Activated B cell treated with CpG ODN at 0.5 μM for 24 hours (primary cell): ENCODE measurements around the gene MICAL3. TPM values are rescaled to one million over a fixed set of nuclear protein-coding genes. Genes with fewer than 3 reads are reported as not detected.

Experiments used
- ATAC-seq: fragments of 200-7000 bp; cut with Tn5 transposase; one replicate; pipeline ENCODE4 v1.10.0; 2021; ENCODE audit warnings: low read depth, mild to moderate bottlenecking, moderate library complexity
- CTCF ChIA-PET: fragments of 350-600 bp; sonication (Branson Sonifier 250); formaldehyde crosslinking; loops from one replicate; lab custom pipeline; 2021; ENCODE audit warnings: antibody characterized with exemption; lab: Charles Lee
- POLR2A ChIA-PET: fragments of 350-600 bp; sonication (Branson Sonifier 250); formaldehyde crosslinking; loops from one replicate; lab custom pipeline; 2021; ENCODE audit warnings: antibody characterized with exemption; lab: Charles Lee
- DNase-seq: peaks from one replicate; pipeline ENCODE4 v3.0.0; 2022
- H3K27ac Mint-ChIP-seq: one replicate; pipeline ENCODE4 v1.8.0; 2020; ENCODE audit warnings: mixed read lengths
- H3K27me3 Mint-ChIP-seq: one replicate; pipeline ENCODE4 v1.8.0; 2021; ENCODE audit warnings: mixed read lengths
- H3K36me3 Mint-ChIP-seq: one replicate; pipeline ENCODE4 v1.8.0; 2021; ENCODE audit warnings: low read depth, mixed read lengths
- H3K4me1 Mint-ChIP-seq: one replicate; pipeline ENCODE4 v1.8.0; 2021; ENCODE audit warnings: mixed read lengths
- H3K4me3 Mint-ChIP-seq: one replicate; pipeline ENCODE4 v1.8.0; 2020; ENCODE audit warnings: mild to moderate bottlenecking, mixed read lengths
- H3K9me3 Mint-ChIP-seq: one replicate; pipeline ENCODE4 v1.8.0; 2020; ENCODE audit warnings: mixed read lengths
- CTCF ChIP-seq: fragments of 200-600 bp; IDR thresholded peaks from one replicate; pipeline ENCODE4 v1.8.0; 2022; ENCODE audit warnings: antibody characterized with exemption, mild to moderate bottlenecking
- intact Hi-C: fragments of 100-400 bp; cut with micrococcal nuclease; formaldehyde crosslinking; loops from one replicate; pipeline ENCODE4 v1.15.1; 2024
- total RNA-seq: library from RNA; stranded (reverse); gene quantifications from 2 replicates; pipeline ENCODE4 v1.2.3, GENCODE V29; 2022

The MICAL3 gene
- total RNA-seq, 1 donor from 2014 or later, result 257 TPM

- ATAC-seq (peak; percentile 60), DNase-seq (no peak)
- Mint-ChIP-seq H3K36me3 (peaks cover 11% of the 10 kb centered on the region), H3K27me3 (no peaks in the 10 kb centered on the region), H3K4me3 (no peak overlapping the region), H3K4me1 (peaks cover 3% of the 10 kb centered on the region), H3K27ac (no peak overlapping the region), H3K9me3 (no peaks in the 10 kb centered on the region)
- ChIA-PET POLR2A (interaction anchor here (0.6 kb wide), 1 partner anchor 224 kb away, joined by 3 read pairs; no protein-coding TSS in a partner anchor), CTCF (interaction anchor here (1.0 to 1.8 kb wide), 5 partner anchors 12 to 322 kb away, joined by 3 to 10 read pairs (median 5); no protein-coding TSS in a partner anchor)
- TF ChIP-seq CTCF, result no peak
- intact Hi-C loops, result loop anchor here (1.0 kb wide), 1 partner anchor 31 kb away; no protein-coding TSS in a partner anchor
Observed at GRCh38 chr22:17754233-17754925, 270.0 kb downstream of the MICAL3 start.

DNA sequence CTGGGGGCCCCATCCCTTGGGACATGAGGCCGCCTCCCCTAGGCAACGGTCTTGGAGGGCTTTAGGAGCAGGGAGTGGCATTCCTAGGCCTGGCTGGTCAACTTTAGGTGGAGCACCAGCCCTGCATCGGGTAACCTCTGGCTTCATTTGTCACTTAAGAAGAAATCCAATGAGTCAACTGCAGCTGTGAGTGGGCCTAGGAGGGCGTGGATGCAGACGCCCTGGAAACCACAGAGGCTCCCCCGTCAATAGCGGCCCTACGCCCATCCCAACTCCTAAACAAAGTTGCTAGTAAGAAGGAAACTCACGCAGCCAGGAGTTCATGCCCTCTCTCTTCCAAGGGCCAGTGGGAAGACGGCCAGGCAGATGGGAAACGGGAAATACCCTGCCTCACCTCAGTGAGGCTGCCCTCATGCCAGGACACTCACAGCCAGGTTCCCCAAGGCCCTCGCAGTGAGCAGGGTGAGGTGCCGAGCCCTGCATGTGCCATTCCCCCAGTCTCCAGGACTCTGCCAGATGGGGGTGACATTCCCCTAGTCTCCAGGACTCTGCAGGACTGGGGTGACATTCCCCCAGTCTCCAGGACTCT, 270.9 kb downstream of the MICAL3 start:
- H3K36me3 Mint-ChIP-seq, result peaks cover 12% of the 10 kb centered on the region
- no peaks in the 10 kb centered on the region for H3K9me3 Mint-ChIP-seq
- ChIA-PET POLR2A (no interaction called here), CTCF (interaction anchor here (1.2 to 1.8 kb wide), 3 partner anchors 11 to 77 kb away, joined by 4 to 10 read pairs (median 6); no protein-coding TSS in a partner anchor)
- DNase-seq (no peak), ATAC-seq (no peak)
- no peak overlapping the region for H3K27ac Mint-ChIP-seq
- no peak overlapping the region for H3K4me3 Mint-ChIP-seq
- intact Hi-C loops, result no loop called here
- H3K4me1 Mint-ChIP-seq, result peaks cover 2% of the 10 kb centered on the region
- TF ChIP-seq CTCF, result no peak
- H3K27me3 Mint-ChIP-seq, result no peaks in the 10 kb centered on the region

DNA sequence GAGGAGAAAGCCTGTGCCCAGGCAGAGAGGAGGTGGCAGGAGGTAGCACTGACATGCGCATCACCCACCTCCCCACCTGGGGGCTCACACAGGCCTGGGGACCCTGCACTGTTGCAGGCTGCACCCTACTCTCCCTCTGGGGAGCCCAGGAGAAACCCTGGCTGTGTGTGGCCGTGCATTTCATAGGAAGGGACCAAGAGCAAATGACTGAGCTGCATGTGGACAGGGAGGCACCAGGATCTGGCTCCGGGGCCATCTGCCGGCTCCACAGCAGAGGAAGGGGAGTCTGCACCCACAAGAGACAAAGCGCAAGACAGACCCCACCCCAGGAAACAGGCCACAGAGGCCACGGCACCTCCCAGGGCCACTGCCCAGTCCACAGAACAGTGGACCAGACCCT, 272.8 kb downstream of the MICAL3 start:
- Mint-ChIP-seq H3K4me3 (no peak overlapping the region), H3K9me3 (no peaks in the 10 kb centered on the region), H3K27me3 (no peaks in the 10 kb centered on the region), H3K4me1 (no peaks in the 10 kb centered on the region), H3K27ac (no peak overlapping the region), H3K36me3 (peaks cover 13% of the 10 kb centered on the region)
- ChIA-PET POLR2A (no interaction called here), CTCF (interaction anchor here (1.0 kb wide), 1 partner anchor 10 kb away, joined by 3 read pairs; no protein-coding TSS in a partner anchor)
- DNase-seq, result no peak
- ATAC-seq, result no peak
- TF ChIP-seq CTCF, result no peak
- intact Hi-C loops, result no loop called here

DNA sequence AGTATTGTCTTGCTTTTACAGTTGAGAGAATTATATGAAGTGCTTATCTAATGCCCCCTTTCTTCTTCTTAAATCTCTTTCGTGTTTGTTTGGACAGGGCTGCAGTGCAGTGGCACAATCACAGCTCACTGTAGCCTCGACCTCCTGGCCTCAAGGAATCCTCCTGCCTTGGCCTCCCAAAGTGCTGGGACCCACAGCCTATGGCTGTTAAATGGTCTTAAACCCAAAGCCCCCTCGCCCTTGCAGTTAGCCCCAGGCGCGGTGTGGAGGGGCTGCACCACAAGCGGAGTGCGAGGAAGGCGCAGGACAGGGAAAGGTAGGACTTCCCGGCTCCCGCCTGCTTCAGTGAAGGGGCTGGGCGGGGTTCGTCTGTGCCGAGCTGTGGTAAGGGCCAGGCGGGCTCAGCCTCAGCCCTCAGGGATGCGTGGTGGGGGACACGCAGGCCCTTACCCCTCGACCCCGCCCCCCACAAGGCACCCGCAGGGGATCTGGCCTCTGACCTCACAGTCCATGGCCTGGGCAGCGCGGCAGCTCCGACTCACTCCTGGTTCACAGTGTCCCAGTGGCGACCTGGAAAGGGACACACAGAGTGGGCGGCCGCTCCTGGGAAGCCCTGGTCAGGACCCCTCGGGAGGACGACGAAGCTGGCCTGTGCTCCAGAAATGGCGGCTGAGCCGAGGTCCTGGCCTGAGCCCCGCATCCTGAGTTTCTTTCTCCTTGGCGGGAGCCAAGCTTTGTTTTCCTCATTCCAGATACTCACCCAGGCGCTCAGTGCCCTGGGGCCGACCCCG, 274.6 kb downstream of the MICAL3 start:
- Mint-ChIP-seq H3K36me3 (peaks cover 16% of the 10 kb centered on the region), H3K4me3 (no peak overlapping the region), H3K27me3 (no peaks in the 10 kb centered on the region), H3K4me1 (no peaks in the 10 kb centered on the region), H3K9me3 (no peaks in the 10 kb centered on the region), H3K27ac (no peak overlapping the region)
- ChIA-PET CTCF (no interaction called here), POLR2A (interaction anchor here (0.7 to 0.9 kb wide), 2 partner anchors 18 to 20 kb away, joined by 3 to 4 read pairs; no protein-coding TSS in a partner anchor)
- ATAC-seq, result no peak
- TF ChIP-seq CTCF, result no peak
- intact Hi-C loops, result no loop called here
- no peak for DNase-seq
